A673 (cell line): ENCODE data around the gene MS4A4A. TPM values are rescaled to one million over a fixed set of nuclear protein-coding genes. Genes with fewer than 3 reads are reported as not detected.

Experiments
- BruUV-seq: library from RNA; stranded (reverse); fragments of 400-500 nt; replicated peaks from 2 replicates; lab custom pipeline; 2021; lab: Mats Ljungman, UMichigan
- CTCF ChIA-PET: fragments of 300-600 bp; sonication (Branson Sonifier 250); formaldehyde crosslinking; loops from one replicate; lab custom pipeline; 2022; ENCODE audit warnings: antibody characterized with exemption; lab: Charles Lee
- POLR2A ChIA-PET: fragments of 300-600 bp; sonication (Branson Sonifier 250); formaldehyde crosslinking; loops from one replicate; lab custom pipeline; 2022; ENCODE audit warnings: antibody characterized with exemption; ENCODE audit not compliant: low non-redundant PET; lab: Charles Lee
- DNase-seq: peaks from one replicate; pipeline ENCODE4 v3.0.0-alpha.2; 2015; ENCODE audit warnings: low spot score
- H3K27ac ChIP-seq: fragments of 200-600 bp; sonication (generic); 2 replicates; pipeline ENCODE4 v1.5.1; 2016; ENCODE audit warnings: mixed run types, low read depth, mild to moderate bottlenecking, mixed read lengths, antibody characterized with exemption, low read length; ENCODE audit not compliant: poor library complexity, severe bottlenecking
- H3K27me3 ChIP-seq: fragments of 200-600 bp; sonication (generic); replicated peaks from 2 replicates; pipeline ENCODE4 v1.6.1; 2017; ENCODE audit warnings: mixed run types, low read depth, mild to moderate bottlenecking, mixed read lengths, antibody characterized with exemption, low read length; ENCODE audit not compliant: insufficient read depth, poor library complexity
- H3K36me3 ChIP-seq: fragments of 200-600 bp; sonication (generic); 2 replicates; pipeline ENCODE4 v1.6.1; 2016; ENCODE audit warnings: mixed run types, mild to moderate bottlenecking, mixed read lengths, antibody characterized with exemption, low read length; ENCODE audit not compliant: insufficient read depth, poor library complexity, severe bottlenecking
- H3K4me1 ChIP-seq: fragments of 200-600 bp; sonication (generic); 2 replicates; pipeline ENCODE4 v1.6.1; 2017; ENCODE audit warnings: mixed run types, mild to moderate bottlenecking, mixed read lengths, antibody characterized with exemption, low read length; ENCODE audit not compliant: insufficient read depth, poor library complexity, severe bottlenecking
- H3K4me3 ChIP-seq: fragments of 200-600 bp; sonication (generic); 2 replicates; pipeline ENCODE4 v1.5.1; 2016; ENCODE audit warnings: low read depth, mixed run types, mild to moderate bottlenecking, mixed read lengths, low read length; ENCODE audit not compliant: poor library complexity, severe bottlenecking
- H3K9me3 ChIP-seq: fragments of 200-600 bp; sonication (generic); 2 replicates; pipeline ENCODE4 v1.6.1; 2016; ENCODE audit warnings: mixed run types, low read depth, mild to moderate bottlenecking, mixed read lengths, antibody characterized with exemption, low read length; ENCODE audit not compliant: poor library complexity, severe bottlenecking
- EZH2 ChIP-seq: fragments of 200-600 bp; sonication (generic); IDR thresholded peaks from 2 replicates; pipeline ENCODE4 v1.6.1; 2017; ENCODE audit warnings: borderline replicate concordance, low read depth, mild to moderate bottlenecking, mixed read lengths, antibody characterized with exemption, low read length; ENCODE audit not compliant: poor library complexity, severe bottlenecking
- intact Hi-C: fragments of 100-400 bp; cut with micrococcal nuclease; formaldehyde crosslinking; loops from one replicate; pipeline ENCODE4 v1.10.0; 2022; ENCODE audit not compliant: unreplicated experiment
- total RNA-seq: library from RNA; stranded (reverse); gene quantifications from 2 replicates; pipeline ENCODE4 v1.2.3, GENCODE V29; 2021
- TF ChIP-seq, protein P1 (sequence below): fragments of 300-800, 200-600 bp; sonication (generic); conservative IDR thresholded peaks from 2 replicates; pipeline ENCODE4 v1.5.1; 2017; ENCODE audit warnings: low read depth, mild to moderate bottlenecking, antibody characterized with exemption, low read length, moderate library complexity, mixed read lengths

The MS4A4A gene
- total RNA-seq, 1 experiment from 2014 or later, result not detected

DNA sequence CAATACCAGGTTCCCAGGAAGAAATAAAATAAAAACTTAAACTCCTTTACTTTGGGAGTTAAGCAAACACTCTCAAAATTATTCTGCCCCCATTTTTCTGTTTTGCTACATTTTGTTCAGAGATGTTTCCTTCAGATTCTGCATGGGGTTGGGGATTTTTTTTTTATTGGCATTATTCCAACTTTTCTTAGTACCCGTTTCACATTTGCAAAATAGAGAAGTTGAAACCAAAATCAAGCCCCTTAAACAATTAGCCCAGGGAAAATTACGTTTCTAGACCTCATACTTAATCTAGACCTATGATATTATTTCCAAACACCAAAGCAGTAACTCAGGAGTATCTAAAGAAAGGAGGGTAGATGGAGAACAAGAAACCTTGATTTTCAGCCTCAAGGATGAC, 77.3 kb downstream of the MS4A4A start:
- Histone ChIP-seq H3K4me3 (no peak overlapping the region), H3K36me3 (no peaks in the 10 kb centered on the region), H3K27me3 (no peaks in the 10 kb centered on the region), H3K4me1 (no peaks in the 10 kb centered on the region), H3K27ac (no peak overlapping the region), H3K9me3 (no peaks in the 10 kb centered on the region)
- BruUV-seq, result no TSS peak
- intact Hi-C loops, result no loop called here
- ChIA-PET POLR2A (no interaction called here), CTCF (no interaction called here)
- no peak for DNase-seq
- no peak for TF ChIP-seq EZH2
- TF ChIP-seq, protein P1, sequence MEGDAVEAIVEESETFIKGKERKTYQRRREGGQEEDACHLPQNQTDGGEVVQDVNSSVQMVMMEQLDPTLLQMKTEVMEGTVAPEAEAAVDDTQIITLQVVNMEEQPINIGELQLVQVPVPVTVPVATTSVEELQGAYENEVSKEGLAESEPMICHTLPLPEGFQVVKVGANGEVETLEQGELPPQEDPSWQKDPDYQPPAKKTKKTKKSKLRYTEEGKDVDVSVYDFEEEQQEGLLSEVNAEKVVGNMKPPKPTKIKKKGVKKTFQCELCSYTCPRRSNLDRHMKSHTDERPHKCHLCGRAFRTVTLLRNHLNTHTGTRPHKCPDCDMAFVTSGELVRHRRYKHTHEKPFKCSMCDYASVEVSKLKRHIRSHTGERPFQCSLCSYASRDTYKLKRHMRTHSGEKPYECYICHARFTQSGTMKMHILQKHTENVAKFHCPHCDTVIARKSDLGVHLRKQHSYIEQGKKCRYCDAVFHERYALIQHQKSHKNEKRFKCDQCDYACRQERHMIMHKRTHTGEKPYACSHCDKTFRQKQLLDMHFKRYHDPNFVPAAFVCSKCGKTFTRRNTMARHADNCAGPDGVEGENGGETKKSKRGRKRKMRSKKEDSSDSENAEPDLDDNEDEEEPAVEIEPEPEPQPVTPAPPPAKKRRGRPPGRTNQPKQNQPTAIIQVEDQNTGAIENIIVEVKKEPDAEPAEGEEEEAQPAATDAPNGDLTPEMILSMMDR, result no peak

Other genes with a start within 250 kb of the MS4A4A start
- gene OOSP2, start 240.3 kb upstream of the MS4A4A start, total RNA-seq, result not detected in 2 replicates
- not detected in 2 replicates for gene MS4A3, start 224.0 kb upstream of the MS4A4A start, total RNA-seq
- gene MS4A2, start 192.0 kb upstream of the MS4A4A start, total RNA-seq, result not detected in 2 replicates
- gene MS4A6A, start 97.6 kb upstream of the MS4A4A start, total RNA-seq, result not detected in 2 replicates
- not detected in 2 replicates for gene MS4A4E, start 37.5 kb upstream of the MS4A4A start, total RNA-seq
- gene MS4A6E, start 46.6 kb downstream of the MS4A4A start, total RNA-seq, result not detected in 2 replicates
- gene MS4A7, start 97.9 kb downstream of the MS4A4A start, total RNA-seq, result not detected in 2 replicates
- gene MS4A14, start 115.8 kb downstream of the MS4A4A start, total RNA-seq, result not detected in 2 replicates
- gene MS4A5, start 148.9 kb downstream of the MS4A4A start, total RNA-seq, result not detected in 2 replicates
- gene MS4A1, start 175.2 kb downstream of the MS4A4A start, total RNA-seq, result not detected in 2 replicates
- not detected in 2 replicates for gene MS4A12, start 212.1 kb downstream of the MS4A4A start, total RNA-seq
- gene MS4A13, start 234.7 kb downstream of the MS4A4A start, total RNA-seq, result not detected in 2 replicates